ENCODE data around the gene DZANK1.
"Not testable (repeated sequence)": the region's sequence is repeated elsewhere in the genome, so short reads cannot be mapped to it uniquely, and the experiment has no call there.

DZANK1 gene

GRCh38 chr20:18466894-18467730 is at the start of gene DZANK1, which contains the start of gene POLR3F:
TSS of gene DZANK1 (minus strand) at chr20:18467030. CDS start at chr20:18465358, 1,672 bp downstream.
TSS of gene POLR3F (plus strand) at chr20:18467390. CDS start at chr20:18467507, 117 bp downstream.
- peak; percentile 94 for DNase-seq

- no peak for DNase-seq
These were observed 49.1 kb upstream of the DZANK1 start for GRCh38 chr20:18515973-18516372.

- DNase-seq: no peak
These were observed 47.3 kb upstream of the DZANK1 start for GRCh38 chr20:18514127-18514526.

DNA sequence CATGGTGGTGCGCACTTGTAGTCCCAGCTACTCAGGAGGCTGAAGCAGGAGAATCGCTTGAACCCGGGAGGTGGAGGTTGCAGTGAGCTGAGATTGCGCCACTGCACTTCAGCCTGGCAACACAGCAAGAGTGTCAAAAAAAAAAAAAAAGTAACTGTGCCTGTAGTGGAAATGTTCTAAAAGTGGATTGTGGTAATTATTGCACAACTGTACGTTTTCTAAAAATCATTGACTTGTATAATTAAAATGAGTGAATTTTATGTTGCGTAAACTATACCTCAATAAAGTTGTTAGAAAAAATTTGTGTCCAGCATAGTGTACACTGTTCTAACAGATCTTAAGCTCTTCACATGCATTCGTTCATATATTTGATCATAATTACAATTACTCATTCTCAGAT is 46.4 kb upstream of the DZANK1 start:
- no peak for DNase-seq

DNA sequence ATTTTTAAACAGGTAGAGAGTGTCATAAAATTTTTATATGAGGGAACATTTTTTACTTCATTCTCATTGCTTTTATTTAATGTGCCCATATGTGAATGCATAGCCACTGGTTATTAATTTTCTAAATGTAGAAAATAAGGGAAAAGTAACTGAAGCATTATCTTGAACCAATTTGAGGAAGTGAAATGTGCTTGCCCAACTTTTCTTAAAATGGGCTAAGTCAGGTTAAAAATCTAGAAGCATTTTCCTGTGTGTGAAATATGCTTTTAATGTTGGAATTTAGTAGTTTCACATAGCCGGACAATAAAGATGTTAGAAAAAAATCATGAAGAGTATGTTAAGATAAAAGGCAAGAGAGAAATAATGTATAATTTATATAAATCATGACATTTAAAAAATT is 44.7 kb upstream of the DZANK1 start:
- no peak for DNase-seq

DNA sequence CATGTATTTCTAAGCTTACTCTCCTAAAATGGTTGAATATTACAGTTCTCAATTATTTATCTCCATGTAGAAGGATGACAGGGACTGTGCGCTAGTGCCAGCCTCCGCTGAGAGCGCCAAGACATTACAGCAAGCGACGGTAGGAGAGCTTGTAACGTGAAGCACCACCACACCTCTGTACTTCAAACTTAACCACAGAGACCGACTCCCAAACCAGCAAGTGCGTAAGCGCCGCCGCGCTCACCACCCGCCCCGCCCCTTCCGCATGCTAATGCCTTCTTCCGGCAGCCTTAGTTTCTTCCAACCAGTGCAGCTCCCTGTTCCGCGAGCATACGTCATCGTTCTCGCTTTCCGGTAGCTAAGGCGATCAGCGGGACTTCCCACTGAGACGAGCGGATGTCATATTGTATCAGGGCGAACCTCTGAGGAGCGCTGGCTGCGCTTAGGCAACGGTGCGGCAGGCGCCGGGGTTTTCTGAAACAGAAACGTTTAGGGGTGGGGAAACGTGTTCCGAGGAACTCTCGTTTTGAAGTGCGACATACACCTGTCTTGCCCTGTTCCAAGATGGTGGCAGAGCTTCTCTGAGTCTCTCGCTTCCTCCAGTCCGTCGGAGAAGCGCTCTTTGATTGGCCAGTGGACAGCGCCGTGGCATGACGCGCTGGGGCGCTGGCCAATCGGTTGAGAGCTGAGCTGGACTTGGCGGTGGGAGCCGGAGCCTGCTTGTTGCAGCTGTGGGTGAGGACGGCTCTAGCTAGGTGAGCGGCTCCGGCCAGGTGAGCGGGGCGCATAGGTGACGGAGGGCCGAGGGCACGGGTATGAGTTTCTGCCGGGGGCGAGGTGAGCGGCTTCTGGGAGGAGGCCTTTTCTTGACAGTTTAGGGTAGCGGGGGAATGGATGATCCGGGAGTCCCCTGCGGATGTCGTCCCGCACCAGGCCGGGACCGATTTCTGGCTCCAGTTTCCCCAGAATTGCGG is 40.7 kb upstream of the DZANK1 start, which contains the start of gene SEC23B:
Gene SEC23B (plus strand): TSS at position 723 of the 974 bp plus-strand sequence. CDS start 2,896 bp downstream, outside the sequence.
- DNase-seq: peak; percentile 99

- no peak for DNase-seq
These were observed 39.9 kb upstream of the DZANK1 start for GRCh38 chr20:18506744-18507143.

- DNase-seq: no peak
These were observed 37.7 kb upstream of the DZANK1 start for GRCh38 chr20:18504479-18505060.

DNA sequence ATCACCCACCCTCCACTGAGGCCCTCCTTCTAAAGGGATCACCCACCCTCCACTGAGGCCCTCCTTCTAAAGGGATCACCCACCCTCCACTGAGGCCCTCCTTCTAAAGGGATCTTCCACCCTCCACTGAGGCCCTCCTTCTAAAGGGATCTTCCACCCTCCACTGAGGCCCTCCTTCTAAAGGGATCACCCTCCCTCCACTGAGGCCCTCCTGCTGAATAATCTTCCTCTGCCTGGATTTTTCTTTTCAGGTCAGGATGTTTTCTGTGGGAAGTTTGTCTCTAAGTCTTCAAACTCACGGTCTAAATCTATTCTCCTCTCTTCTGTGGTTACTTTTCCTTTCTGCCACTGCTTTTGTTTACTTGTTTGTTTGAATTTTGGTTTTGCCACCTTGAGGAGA is 34.8 kb upstream of the DZANK1 start:
- DNase-seq: not testable (repeated sequence)

GRCh38 chr20:18497603-18498002 is 30.8 kb upstream of the DZANK1 start:
- no peak for DNase-seq

GRCh38 chr20:18496740-18497592 is 30.1 kb upstream of the DZANK1 start, which contains the start of gene RBBP9:
TSS of gene RBBP9 (minus strand) at chr20:18497225. CDS start at chr20:18497167, 58 bp downstream.
- DNase-seq: peak; percentile 81

DNA sequence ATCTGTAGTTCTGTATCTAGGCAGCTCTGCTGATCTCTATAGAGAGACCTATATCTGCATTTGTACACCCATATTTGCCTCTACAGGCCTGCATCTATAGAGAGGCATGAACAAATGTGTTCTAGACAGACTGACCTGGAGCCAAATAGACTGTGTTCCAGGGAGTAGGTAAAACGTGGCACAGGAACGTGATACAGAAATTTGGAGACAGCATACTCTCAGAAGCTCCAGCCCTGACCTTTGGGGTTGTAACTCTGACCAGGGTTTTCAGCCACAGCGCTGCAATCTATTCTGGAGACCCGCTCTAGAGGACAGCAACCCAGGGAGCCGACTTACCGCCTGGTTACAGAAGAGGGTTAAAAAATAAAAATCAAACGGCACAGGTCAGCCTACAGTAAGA is 29.2 kb upstream of the DZANK1 start:
- no peak for DNase-seq

- no peak for DNase-seq
These were observed 21.5 kb upstream of the DZANK1 start for GRCh38 chr20:18488301-18488700.

GRCh38 chr20:18481596-18481995 is 14.8 kb upstream of the DZANK1 start:
- DNase-seq: no peak

- DNase-seq: no peak
These were observed 11.0 kb upstream of the DZANK1 start for GRCh38 chr20:18477821-18478220.

GRCh38 chr20:18477218-18477617 is 10.4 kb upstream of the DZANK1 start:
- no peak for DNase-seq

- DNase-seq: no peak
These were observed 296 bp downstream of the DZANK1 start for GRCh38 chr20:18466574-18466893.

DNA sequence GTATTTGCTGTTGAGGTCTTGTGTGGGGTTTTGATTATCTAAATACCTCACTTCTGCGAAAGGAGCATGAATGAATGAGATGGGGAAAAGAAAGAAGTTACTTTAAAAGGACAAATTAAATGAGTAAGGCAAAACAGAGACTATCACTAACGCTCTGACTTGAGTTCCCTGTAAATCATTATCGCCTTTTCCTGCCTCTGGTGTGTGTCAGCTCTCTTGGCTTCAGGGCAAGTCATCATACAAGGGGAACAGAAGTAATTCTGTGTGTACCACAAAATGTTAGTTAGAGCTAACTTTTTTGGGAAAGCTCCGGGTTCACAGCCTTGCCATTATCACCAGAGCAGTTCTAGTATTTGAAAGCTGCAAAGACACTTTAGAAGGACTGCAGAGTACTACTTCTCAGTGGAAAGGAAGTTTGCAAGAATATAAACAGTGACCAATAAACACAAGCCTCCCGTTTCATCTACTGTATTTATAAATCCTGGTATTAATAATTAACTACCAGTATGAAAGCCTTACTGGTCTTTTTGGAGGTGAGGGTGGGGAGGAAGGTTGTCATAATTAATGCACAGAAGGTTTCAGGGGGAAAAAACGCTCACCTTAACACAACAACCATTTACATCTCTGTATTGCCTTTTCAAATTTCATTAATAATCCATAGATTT is 1.2 kb downstream of the DZANK1 start:
- no peak for DNase-seq

DNA sequence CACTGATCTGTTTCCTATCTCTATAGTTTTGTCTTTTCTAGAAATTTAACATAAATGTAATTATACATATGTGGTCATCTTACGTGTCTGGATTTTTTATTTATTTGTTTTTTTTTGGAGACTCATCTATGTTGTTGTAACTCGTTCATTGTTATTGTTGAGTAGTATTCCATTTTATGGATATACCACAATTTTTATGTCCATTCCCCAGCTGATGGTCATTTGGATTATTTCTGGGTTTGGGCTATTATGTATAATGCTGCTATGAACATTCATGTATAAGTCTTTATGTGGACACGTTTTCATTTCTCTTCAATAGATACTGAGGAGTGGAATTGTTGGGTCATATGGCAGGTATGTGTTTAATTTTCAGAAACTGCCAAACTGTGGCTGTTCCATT is 10.2 kb downstream of the DZANK1 start:
- no peak for DNase-seq

DNA sequence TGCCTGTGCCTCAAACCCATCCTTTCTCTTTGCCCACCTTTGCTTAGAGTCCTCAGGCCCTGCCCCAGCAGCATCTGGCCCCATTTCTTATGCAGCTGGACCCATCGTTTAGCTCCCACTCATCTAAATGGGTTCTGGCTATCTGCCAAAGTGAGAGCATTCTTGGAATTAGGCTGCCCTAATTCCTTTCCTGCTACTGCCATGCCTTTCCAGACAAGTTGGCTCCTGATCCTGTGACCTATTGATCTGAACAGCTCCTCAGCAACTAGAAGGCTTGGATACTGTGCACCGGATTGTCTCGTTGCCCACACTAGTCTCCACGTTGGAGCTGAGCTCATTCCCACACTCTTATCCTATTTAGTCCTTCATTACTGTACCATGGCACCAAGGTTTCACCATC is 22.9 kb downstream of the DZANK1 start:
- no peak for DNase-seq

DNA sequence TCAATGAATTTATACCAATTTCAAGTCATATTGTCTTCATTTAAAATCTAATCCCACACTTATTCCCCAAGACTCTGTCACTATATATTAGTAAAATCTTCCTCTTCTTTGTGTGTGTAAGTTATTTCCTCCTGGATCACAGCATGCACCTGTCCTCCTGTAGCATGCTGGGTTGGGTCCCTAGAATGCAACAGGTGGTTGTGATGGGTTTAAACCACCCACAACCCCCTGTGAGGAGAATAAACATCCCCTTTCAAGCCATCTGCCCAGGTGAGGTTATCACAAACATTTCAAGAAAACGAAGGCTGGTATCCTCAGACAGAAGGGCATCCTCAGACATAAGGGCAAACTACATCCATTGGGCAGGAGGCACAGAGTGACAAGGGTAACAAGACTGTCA is 26.4 kb downstream of the DZANK1 start:
- DNase-seq: no peak

- no peak for DNase-seq
These were observed 30.0 kb downstream of the DZANK1 start for GRCh38 chr20:18436847-18437246.

All from CD4-positive, alpha-beta T cell treated with Interleukin-17A for 1 hour (primary cell).